ENCODE results near the gene MACROH2A2.
"Not testable (repeated sequence)": the region's sequence is repeated elsewhere in the genome, so short reads cannot be mapped to it uniquely, and the experiment has no call there.

Gene MACROH2A2

DNA sequence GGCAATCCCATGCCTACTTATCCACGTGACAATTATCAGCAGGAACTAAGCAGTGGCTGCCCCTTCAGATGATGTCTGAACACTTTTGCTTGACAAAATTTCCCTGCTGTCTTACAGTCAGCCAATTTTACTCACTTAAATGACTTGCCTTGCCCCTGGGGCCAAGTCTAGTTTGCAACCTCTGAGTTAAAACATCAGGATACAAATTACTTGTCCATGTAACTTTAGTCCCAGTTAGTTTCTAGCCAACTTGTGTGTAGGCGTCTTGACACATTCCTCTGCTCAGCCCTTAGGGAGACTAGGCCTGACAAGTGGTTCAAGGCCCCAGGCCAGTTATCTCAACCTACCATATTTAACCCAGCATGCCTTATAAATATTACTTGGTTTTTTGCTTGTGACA is 105.5 kb downstream of the MACROH2A2 start:
- DNase-seq (ENCODE audit: low read depth): no peak

DNA sequence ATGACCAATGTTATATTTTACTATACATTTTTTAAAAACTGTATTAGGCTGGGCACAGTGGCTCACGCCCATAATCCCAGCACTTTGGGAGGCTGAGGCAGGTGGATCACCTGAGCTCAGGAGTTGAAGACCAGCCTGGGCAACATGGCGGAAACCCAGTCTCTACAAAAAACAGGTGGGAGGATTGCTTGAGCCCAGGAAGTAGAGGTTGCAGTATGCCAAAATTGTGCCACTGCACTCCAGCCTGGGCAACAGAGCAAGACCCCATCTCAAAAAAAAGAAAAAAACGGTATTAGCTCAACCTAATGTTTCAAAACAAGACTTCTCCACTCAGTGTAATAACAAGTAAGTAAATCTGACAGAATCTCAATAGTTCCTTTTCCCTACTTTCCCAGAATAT is 106.7 kb downstream of the MACROH2A2 start:
- DNase-seq (ENCODE audit: low read depth): not testable (repeated sequence)

DNA sequence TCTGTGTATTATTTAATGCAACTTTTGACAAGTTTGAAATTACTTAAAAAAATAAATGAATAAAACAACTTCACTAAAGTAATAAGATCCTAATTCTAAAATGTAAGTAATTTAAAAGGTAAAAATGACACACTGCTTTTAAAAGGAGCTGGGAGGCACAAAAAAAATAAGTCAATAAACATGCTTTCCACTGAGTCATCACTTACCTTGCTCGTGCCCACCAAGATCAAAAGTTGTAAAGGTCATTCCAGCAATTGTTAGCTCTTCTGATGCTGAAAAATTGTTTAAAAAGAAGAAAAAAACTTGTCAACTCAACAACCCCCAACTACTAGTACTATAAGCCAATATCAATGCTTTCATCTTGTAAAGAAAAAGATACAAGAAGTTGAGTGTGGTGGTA is 108.2 kb downstream of the MACROH2A2 start:
- no peak for DNase-seq (ENCODE audit: low read depth)

All from stimulated activated CD4-positive, alpha-beta T cell treated with anti-CD3 and anti-CD28 coated beads, Interleukin-2, amount 100 ng/mL, for 4 hours (primary cell).